ENCODE results near the gene PRPF4.

The PRPF4 gene

DNA sequence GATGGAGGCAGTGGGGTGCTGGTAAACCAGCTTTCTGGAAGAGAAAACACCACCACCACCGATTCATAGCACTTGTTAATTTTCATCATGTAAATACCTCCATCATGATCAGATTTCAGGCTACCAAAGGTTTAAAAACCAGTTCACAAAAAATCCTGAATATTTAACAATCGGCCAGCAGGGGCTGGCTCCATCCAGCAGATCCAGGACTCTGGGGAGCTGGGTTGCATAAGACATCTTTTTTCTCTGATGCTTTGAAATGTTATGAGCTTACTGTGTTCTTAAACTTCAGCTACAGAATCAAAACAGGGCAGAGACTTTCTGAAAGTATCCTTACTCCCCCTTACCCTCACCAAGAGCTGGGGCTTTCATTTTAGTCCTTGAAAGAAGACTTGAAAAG is 42.3 kb downstream of the PRPF4 start:
- Histone ChIP-seq H3K4me1 (ENCODE audit: insufficient read depth, poor library complexity, severe bottlenecking) (no peaks in the 10 kb centered on the region), H3K27me3 (ENCODE audit: insufficient read depth, poor library complexity, severe bottlenecking) (no peaks in the 10 kb centered on the region), H3K9me3 (ENCODE audit: severe bottlenecking) (no peaks in the 10 kb centered on the region), H3K4me3 (ENCODE audit: severe bottlenecking) (no peak overlapping the region), H3K36me3 (ENCODE audit: low read depth) (no peaks in the 10 kb centered on the region), H3K27ac (ENCODE audit: poor library complexity, severe bottlenecking) (no peak overlapping the region)
- TF ChIP-seq, protein P1, sequence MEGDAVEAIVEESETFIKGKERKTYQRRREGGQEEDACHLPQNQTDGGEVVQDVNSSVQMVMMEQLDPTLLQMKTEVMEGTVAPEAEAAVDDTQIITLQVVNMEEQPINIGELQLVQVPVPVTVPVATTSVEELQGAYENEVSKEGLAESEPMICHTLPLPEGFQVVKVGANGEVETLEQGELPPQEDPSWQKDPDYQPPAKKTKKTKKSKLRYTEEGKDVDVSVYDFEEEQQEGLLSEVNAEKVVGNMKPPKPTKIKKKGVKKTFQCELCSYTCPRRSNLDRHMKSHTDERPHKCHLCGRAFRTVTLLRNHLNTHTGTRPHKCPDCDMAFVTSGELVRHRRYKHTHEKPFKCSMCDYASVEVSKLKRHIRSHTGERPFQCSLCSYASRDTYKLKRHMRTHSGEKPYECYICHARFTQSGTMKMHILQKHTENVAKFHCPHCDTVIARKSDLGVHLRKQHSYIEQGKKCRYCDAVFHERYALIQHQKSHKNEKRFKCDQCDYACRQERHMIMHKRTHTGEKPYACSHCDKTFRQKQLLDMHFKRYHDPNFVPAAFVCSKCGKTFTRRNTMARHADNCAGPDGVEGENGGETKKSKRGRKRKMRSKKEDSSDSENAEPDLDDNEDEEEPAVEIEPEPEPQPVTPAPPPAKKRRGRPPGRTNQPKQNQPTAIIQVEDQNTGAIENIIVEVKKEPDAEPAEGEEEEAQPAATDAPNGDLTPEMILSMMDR (IDR thresholded peaks at IDR 0.05; ENCODE audit: poor library complexity, severe bottlenecking), result peak; percentile 5
- DNase-seq (ENCODE audit: low spot score) (no peak), ATAC-seq (ENCODE audit: low read depth) (no peak)

DNA sequence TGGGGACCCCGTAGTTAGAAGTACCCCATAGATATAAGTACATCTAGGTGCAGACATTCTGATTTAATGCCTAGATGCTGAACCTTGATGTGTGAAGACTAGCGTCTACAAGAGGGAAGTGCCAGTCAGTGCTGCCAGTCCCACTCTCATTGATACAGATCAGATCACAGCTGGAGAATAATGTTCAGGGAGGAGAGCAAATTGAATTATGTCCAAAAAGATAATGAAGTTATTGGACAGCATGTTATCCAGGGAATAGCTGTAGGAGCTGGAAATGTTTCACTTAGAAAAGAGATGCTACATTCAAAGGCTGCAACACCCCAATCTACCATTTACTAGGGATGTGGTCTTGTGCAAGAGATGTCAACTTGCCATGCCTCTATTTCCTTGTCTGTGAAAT is 43.6 kb downstream of the PRPF4 start:
- Histone ChIP-seq H3K4me3 (ENCODE audit: severe bottlenecking) (no peak overlapping the region), H3K27ac (ENCODE audit: poor library complexity, severe bottlenecking) (no peak overlapping the region), H3K36me3 (ENCODE audit: low read depth) (no peaks in the 10 kb centered on the region), H3K27me3 (ENCODE audit: insufficient read depth, poor library complexity, severe bottlenecking) (no peaks in the 10 kb centered on the region), H3K4me1 (ENCODE audit: insufficient read depth, poor library complexity, severe bottlenecking) (no peaks in the 10 kb centered on the region), H3K9me3 (ENCODE audit: severe bottlenecking) (no peaks in the 10 kb centered on the region)
- DNase-seq (ENCODE audit: low spot score), result no peak
- TF ChIP-seq, protein P1 (IDR thresholded peaks at IDR 0.05; ENCODE audit: poor library complexity, severe bottlenecking), result no peak
- no peak for ATAC-seq (ENCODE audit: low read depth)

DNA sequence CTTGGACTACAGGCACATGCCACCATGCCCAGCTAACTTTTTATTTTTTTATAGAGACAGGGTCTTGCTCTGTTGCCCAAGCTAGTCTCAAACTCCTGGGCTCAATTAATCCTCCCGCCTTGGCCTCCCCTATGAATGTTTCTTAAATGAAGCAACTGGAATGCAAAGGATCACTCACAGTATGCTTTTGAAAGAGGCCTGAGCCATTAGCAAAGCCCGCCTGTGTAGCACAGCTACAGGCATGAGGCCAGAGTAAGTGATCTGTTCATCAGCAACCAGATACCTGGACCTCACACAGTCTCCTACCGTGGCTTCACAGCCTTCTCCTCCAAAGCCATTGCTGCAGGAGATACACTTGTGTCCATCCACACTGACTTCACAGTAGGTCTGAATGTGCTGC is 44.6 kb downstream of the PRPF4 start:
- H3K9me3 ChIP-seq (ENCODE audit: severe bottlenecking), result no peaks in the 10 kb centered on the region
- DNase-seq (ENCODE audit: low spot score) (no peak), ATAC-seq (ENCODE audit: low read depth) (no peak)
- H3K4me1 ChIP-seq (ENCODE audit: insufficient read depth, poor library complexity, severe bottlenecking), result no peaks in the 10 kb centered on the region
- TF ChIP-seq, protein P1 (IDR thresholded peaks at IDR 0.05; ENCODE audit: poor library complexity, severe bottlenecking), result no peak
- no peaks in the 10 kb centered on the region for H3K27me3 ChIP-seq (ENCODE audit: insufficient read depth, poor library complexity, severe bottlenecking)
- H3K4me3 ChIP-seq (ENCODE audit: severe bottlenecking), result no peak overlapping the region
- H3K36me3 ChIP-seq (ENCODE audit: low read depth), result no peaks in the 10 kb centered on the region
- H3K27ac ChIP-seq (ENCODE audit: poor library complexity, severe bottlenecking), result no peak overlapping the region

DNA sequence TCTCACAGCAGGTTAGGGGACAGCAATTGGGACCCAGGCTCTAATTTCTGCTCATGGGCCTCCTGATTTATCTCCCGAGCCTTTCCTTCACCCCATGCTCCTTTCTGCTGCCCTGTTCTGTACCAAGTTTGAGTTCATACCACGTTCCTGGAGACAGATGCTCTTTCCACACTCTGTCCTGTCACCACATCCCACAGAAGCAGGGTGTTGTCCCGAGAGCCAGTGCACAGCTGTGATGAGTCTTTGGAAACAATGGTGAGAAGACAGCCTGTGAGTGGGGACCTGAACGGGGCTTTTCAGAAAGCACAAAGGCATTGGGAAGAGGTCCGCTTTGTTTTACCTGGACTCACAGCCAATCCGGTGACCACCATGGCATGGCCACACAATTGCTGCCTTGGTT is 47.2 kb downstream of the PRPF4 start:
- H3K4me1 ChIP-seq (ENCODE audit: insufficient read depth, poor library complexity, severe bottlenecking), result no peaks in the 10 kb centered on the region
- no peak for DNase-seq (ENCODE audit: low spot score)
- no peak for ATAC-seq (ENCODE audit: low read depth)

DNA sequence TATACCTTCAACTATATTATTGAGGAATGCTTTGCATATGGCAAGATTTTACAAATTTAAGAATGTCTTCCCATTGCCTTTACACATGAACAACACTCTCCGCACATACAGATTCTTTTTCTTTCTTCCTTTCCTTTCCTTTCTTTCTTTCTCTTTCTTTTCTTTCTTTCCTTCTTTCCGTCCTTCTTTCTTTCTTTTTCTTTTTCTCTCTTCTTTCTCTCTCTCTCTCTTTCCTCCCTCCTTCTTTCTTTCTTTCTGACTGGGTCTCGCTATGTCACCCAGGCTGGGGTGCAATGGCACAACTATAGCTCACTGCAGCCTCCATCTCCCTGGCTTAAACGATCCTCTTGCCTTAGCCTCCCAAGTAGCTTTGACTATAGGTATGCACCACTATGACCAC is 50.8 kb downstream of the PRPF4 start:
- no peaks in the 10 kb centered on the region for H3K4me1 ChIP-seq (ENCODE audit: insufficient read depth, poor library complexity, severe bottlenecking)
- no peaks in the 10 kb centered on the region for H3K27me3 ChIP-seq (ENCODE audit: insufficient read depth, poor library complexity, severe bottlenecking)
- no peak overlapping the region for H3K4me3 ChIP-seq (ENCODE audit: severe bottlenecking)
- no peak overlapping the region for H3K27ac ChIP-seq (ENCODE audit: poor library complexity, severe bottlenecking)
- no peaks in the 10 kb centered on the region for H3K36me3 ChIP-seq (ENCODE audit: low read depth)
- TF ChIP-seq, protein P1 (IDR thresholded peaks at IDR 0.05; ENCODE audit: poor library complexity, severe bottlenecking), result no peak
- DNase-seq (ENCODE audit: low spot score), result no peak
- H3K9me3 ChIP-seq (ENCODE audit: severe bottlenecking), result no peaks in the 10 kb centered on the region
- ATAC-seq (ENCODE audit: low read depth), result no peak

More for the DNA sequence above, 47.2 kb downstream of the PRPF4 start:
- H3K27ac ChIP-seq (ENCODE audit: poor library complexity, severe bottlenecking), result no peak overlapping the region
- H3K27me3 ChIP-seq (ENCODE audit: insufficient read depth, poor library complexity, severe bottlenecking), result no peaks in the 10 kb centered on the region
- TF ChIP-seq, protein P1 (IDR thresholded peaks at IDR 0.05; ENCODE audit: poor library complexity, severe bottlenecking), result no peak
- no peaks in the 10 kb centered on the region for H3K36me3 ChIP-seq (ENCODE audit: low read depth)
- no peak overlapping the region for H3K4me3 ChIP-seq (ENCODE audit: severe bottlenecking)
- no peaks in the 10 kb centered on the region for H3K9me3 ChIP-seq (ENCODE audit: severe bottlenecking)
